Osteoblast (primary cell): ENCODE data around the gene TAB3. TPM values are rescaled to one million over a fixed set of nuclear protein-coding genes. Genes with fewer than 3 reads are reported as not detected.
A peak's percentile ranks its signal among the peaks of the same experiment; 100 is the strongest.

Experiments used
- DNase-seq: peaks from one replicate; pipeline ENCODE4 v3.0.0; 2011; ENCODE audit warnings: low spot score, mixed read lengths; ENCODE audit not compliant: insufficient read length; ENCODE audit errors: missing footprints
- H2AFZ ChIP-seq: 2 replicates; pipeline ENCODE4 v1.6.0; 2011; ENCODE audit warnings: mild to moderate bottlenecking, low read length
- H3K27ac ChIP-seq: 2 replicates; pipeline ENCODE4 v1.5.1; 2011; ENCODE audit warnings: mild to moderate bottlenecking, low read depth, low read length, moderate library complexity
- H3K27me3 ChIP-seq: 2 replicates; pipeline ENCODE4 v1.6.0; 2012; ENCODE audit warnings: mild to moderate bottlenecking, control low read depth, inconsistent platforms, low read length, moderate library complexity; ENCODE audit not compliant: insufficient read depth
- H3K36me3 ChIP-seq: 2 replicates; pipeline ENCODE4 v1.5.1; 2011; ENCODE audit warnings: mild to moderate bottlenecking, low read length, control low read depth, moderate library complexity; ENCODE audit not compliant: insufficient read depth
- H3K4me1 ChIP-seq: 2 replicates; pipeline ENCODE4 v1.5.1; 2011; ENCODE audit warnings: mild to moderate bottlenecking, low read length, control low read depth, moderate library complexity; ENCODE audit not compliant: insufficient read depth
- H3K4me2 ChIP-seq: 2 replicates; pipeline ENCODE4 v1.6.0; 2011; ENCODE audit warnings: mild to moderate bottlenecking, low read length; ENCODE audit not compliant: insufficient read depth
- H3K4me3 ChIP-seq: fragments of 200-600 bp; sonication (generic); 3 replicates; pipeline ENCODE4 v1.5.1; 2012; ENCODE audit warnings: mild to moderate bottlenecking, low read length, inconsistent platforms; ENCODE audit not compliant: insufficient read depth
- H3K79me2 ChIP-seq: 2 replicates; pipeline ENCODE4 v1.6.0; 2012; ENCODE audit warnings: mild to moderate bottlenecking, low read length, control low read depth, inconsistent platforms; ENCODE audit not compliant: insufficient read depth
- H3K9me3 ChIP-seq: 2 replicates; pipeline ENCODE4 v1.5.1; 2011; ENCODE audit warnings: low read depth, low read length, control low read depth
- H4K20me1 ChIP-seq: 2 replicates; pipeline ENCODE4 v1.6.0; 2012; ENCODE audit warnings: mild to moderate bottlenecking, low read length, control low read depth; ENCODE audit not compliant: insufficient read depth
- CTCF ChIP-seq: IDR thresholded peaks from 2 replicates; pipeline ENCODE4 v1.5.1; 2011; ENCODE audit warnings: mild to moderate bottlenecking, low read depth, low read length, moderate library complexity; ENCODE audit errors: extremely low read depth
- total RNA-seq: library from RNA; depleted of rRNA; stranded (reverse); fragments of >200 nt; gene quantifications from 2 replicates; pipeline ENCODE4 v1.2.3, GENCODE V29; 2012

TAB3 gene
- total RNA-seq, 1 donor: 15.2 TPM

- H3K4me2 ChIP-seq: no peak overlapping the region
- H3K9me3 ChIP-seq: no peaks in the 10 kb centered on the region
- H3K27ac ChIP-seq: no peak overlapping the region
- no peak overlapping the region for H3K4me3 ChIP-seq
- TF ChIP-seq CTCF: no peak
- no peak overlapping the region for H2AFZ ChIP-seq
- H4K20me1 ChIP-seq: no peaks in the 10 kb centered on the region
- DNase-seq: no peak
- H3K79me2 ChIP-seq: peaks cover 52% of the 10 kb centered on the region
- no peaks in the 10 kb centered on the region for H3K27me3 ChIP-seq
- H3K36me3 ChIP-seq: no peaks in the 10 kb centered on the region
- no peaks in the 10 kb centered on the region for H3K4me1 ChIP-seq
These were observed 7.3 kb downstream of the TAB3 start for GRCh38 chrX:30881797-30882196.

GRCh38 chrX:30881390-30881789, 7.7 kb downstream of the TAB3 start:
- Histone ChIP-seq H2AFZ (no peak overlapping the region), H3K79me2 (peaks cover 51% of the 10 kb centered on the region), H3K36me3 (no peaks in the 10 kb centered on the region), H3K4me3 (no peak overlapping the region), H3K27ac (no peak overlapping the region), H3K9me3 (no peaks in the 10 kb centered on the region), H3K4me2 (no peak overlapping the region), H3K4me1 (peaks cover 3% of the 10 kb centered on the region), H4K20me1 (no peaks in the 10 kb centered on the region), H3K27me3 (no peaks in the 10 kb centered on the region)
- TF ChIP-seq CTCF: no peak
- no peak for DNase-seq

GRCh38 chrX:30880058-30880457, 9.0 kb downstream of the TAB3 start:
- H3K27ac ChIP-seq: no peak overlapping the region
- no peak overlapping the region for H3K4me2 ChIP-seq
- no peaks in the 10 kb centered on the region for H3K27me3 ChIP-seq
- H3K4me1 ChIP-seq: peaks cover 14% of the 10 kb centered on the region
- H3K4me3 ChIP-seq: no peak overlapping the region
- no peaks in the 10 kb centered on the region for H3K9me3 ChIP-seq
- no peaks in the 10 kb centered on the region for H4K20me1 ChIP-seq
- no peak for TF ChIP-seq CTCF
- H3K36me3 ChIP-seq: no peaks in the 10 kb centered on the region
- H3K79me2 ChIP-seq: peaks cover 41% of the 10 kb centered on the region
- no peak overlapping the region for H2AFZ ChIP-seq
- no peak for DNase-seq

- Histone ChIP-seq H3K79me2 (peaks cover 21% of the 10 kb centered on the region), H3K27ac (peak overlapping the region; percentile 60)
These were observed 12.7 kb downstream of the TAB3 start for GRCh38 chrX:30876367-30876766.

More at GRCh38 chrX:30876367-30876766, 12.7 kb downstream of the TAB3 start:
- Histone ChIP-seq H3K36me3 (no peaks in the 10 kb centered on the region), H3K27me3 (no peaks in the 10 kb centered on the region), H4K20me1 (no peaks in the 10 kb centered on the region), H3K4me3 (no peak overlapping the region), H3K4me1 (peaks cover 18% of the 10 kb centered on the region), H3K9me3 (no peaks in the 10 kb centered on the region), H2AFZ (no peak overlapping the region), H3K4me2 (peak overlapping the region; percentile 63)
- no peak for TF ChIP-seq CTCF
- DNase-seq: no peak
